Neuronal stem cell (in vitro differentiated cells): ENCODE results near the gene GATAD2A.

Experiments used
- DNase-seq: peaks from one replicate; pipeline ENCODE4 v3.0.0-alpha.2; 2013; ENCODE audit warnings: low spot score
- H2AFZ ChIP-seq: one replicate; pipeline ENCODE4 v1.6.1; 2013; ENCODE audit warnings: mild to moderate bottlenecking, low read length, inconsistent platforms
- H2AK5ac ChIP-seq: 2 replicates; pipeline ENCODE4 v1.6.1; 2013; ENCODE audit warnings: low read depth, mild to moderate bottlenecking, inconsistent platforms, low read length, moderate library complexity, mixed read lengths
- H2BK120ac ChIP-seq: 2 replicates; pipeline ENCODE4 v1.6.1; 2013; ENCODE audit warnings: low read depth, mild to moderate bottlenecking, inconsistent platforms, low read length, moderate library complexity, mixed read lengths
- H2BK12ac ChIP-seq: one replicate; pipeline ENCODE4 v1.6.1; 2013; ENCODE audit warnings: low read length, inconsistent platforms
- H2BK15ac ChIP-seq: 2 replicates; pipeline ENCODE4 v1.6.1; 2013; ENCODE audit warnings: mild to moderate bottlenecking, low read length, inconsistent platforms, mixed read lengths
- H2BK5ac ChIP-seq: one replicate; pipeline ENCODE4 v1.6.1; 2013; ENCODE audit warnings: inconsistent platforms, mild to moderate bottlenecking, low read length, moderate library complexity
- H3K14ac ChIP-seq: one replicate; pipeline ENCODE4 v1.6.1; 2013; ENCODE audit warnings: low read length, inconsistent platforms
- H3K18ac ChIP-seq: 2 replicates; pipeline ENCODE4 v1.6.1; 2013; ENCODE audit warnings: low read length, inconsistent platforms
- H3K23ac ChIP-seq: 2 replicates; pipeline ENCODE4 v1.6.1; 2013; ENCODE audit warnings: low read depth, mild to moderate bottlenecking, mixed read lengths, low read length, inconsistent platforms; ENCODE audit not compliant: poor library complexity
- H3K27ac ChIP-seq: replicated peaks from 3 replicates; pipeline ENCODE4 v1.5.1; 2013; ENCODE audit warnings: low read length, inconsistent platforms
- H3K27me3 ChIP-seq, 3 experiments: 2 replicates each; pipeline ENCODE4 v1.6.1; 2013; ENCODE audit warnings: low read length in 3 of 3, mild to moderate bottlenecking in 2 of 3, inconsistent platforms in 1 of 3, low read depth in 1 of 3, mixed read lengths in 1 of 3, moderate library complexity in 1 of 3; ENCODE audit not compliant: control insufficient read depth in 3 of 3, insufficient read depth in 3 of 3
- H3K36me3 ChIP-seq, 2 donors: replicated peaks in 1 of 2; 2 replicates each; pipeline ENCODE4 v1.6.1; 2013; ENCODE audit warnings: low read length in 2 of 2; ENCODE audit not compliant: control insufficient read depth in 2 of 2, insufficient read depth in 2 of 2
- H3K4ac ChIP-seq: 2 replicates; pipeline ENCODE4 v1.6.1; 2013; ENCODE audit warnings: inconsistent platforms, mild to moderate bottlenecking, low read length, moderate library complexity
- H3K4me1 ChIP-seq, 2 donors: 1 replicate in 1 of 2; 2 replicates in 1 of 2; pipeline ENCODE4 v1.6.1; 2013; ENCODE audit warnings: low read length in 2 of 2, low read depth in 1 of 2; ENCODE audit not compliant: control insufficient read depth in 2 of 2, insufficient read depth in 1 of 2
- H3K4me2 ChIP-seq: one replicate; pipeline ENCODE4 v1.6.1; 2013; ENCODE audit warnings: mild to moderate bottlenecking, low read length, inconsistent platforms; ENCODE audit not compliant: insufficient read depth, poor library complexity, severe bottlenecking
- H3K4me3 ChIP-seq, 2 donors: 2 replicates each; pipeline ENCODE4 v1.5.1; 2013; ENCODE audit warnings: low read length in 2 of 2, mild to moderate bottlenecking in 2 of 2, inconsistent platforms in 1 of 2, moderate library complexity in 1 of 2
- H3K79me1 ChIP-seq: one replicate; pipeline ENCODE4 v1.6.1; 2013; ENCODE audit warnings: low read depth, mild to moderate bottlenecking, inconsistent platforms, low read length, moderate library complexity
- H3K9ac ChIP-seq: one replicate; pipeline ENCODE4 v1.6.1; 2013; ENCODE audit warnings: mild to moderate bottlenecking, low read depth, low read length, inconsistent platforms; ENCODE audit not compliant: poor library complexity
- H3K9me3 ChIP-seq, 2 donors: replicated peaks in 1 of 2; 2 replicates each; pipeline versions ENCODE3 to v1.6.1; 2013; ENCODE audit warnings: low read length in 2 of 2, mild to moderate bottlenecking in 2 of 2, inconsistent platforms in 1 of 2, low read depth in 1 of 2, mixed read lengths in 1 of 2, moderate library complexity in 1 of 2; ENCODE audit not compliant: control insufficient read depth in 2 of 2, insufficient read depth in 1 of 2
- H4K8ac ChIP-seq: one replicate; pipeline ENCODE4 v1.6.1; 2013; ENCODE audit warnings: low read depth, mild to moderate bottlenecking, inconsistent platforms, low read length, moderate library complexity
- H4K91ac ChIP-seq: one replicate; pipeline ENCODE4 v1.6.1; 2013; ENCODE audit warnings: low read length, low read depth, mild to moderate bottlenecking, inconsistent platforms; ENCODE audit not compliant: poor library complexity
- WGBS, 2 donors: extraction: QIAGEN DNeasy Blood & Tissue Kit; methylation state at CpG; one replicate each; pipeline ENCODE4 v1.1.7; 2013; ENCODE audit warnings: missing lambda C conversion rate in 2 of 2, mixed read lengths in 1 of 2; ENCODE audit not compliant: insufficient read length in 2 of 2, insufficient replicate concordance in 1 of 2; ENCODE audit errors: extremely low coverage in 2 of 2; 5-methylcytosine and 5-hydroxymethylcytosine counted together

Gene GATAD2A

DNA sequence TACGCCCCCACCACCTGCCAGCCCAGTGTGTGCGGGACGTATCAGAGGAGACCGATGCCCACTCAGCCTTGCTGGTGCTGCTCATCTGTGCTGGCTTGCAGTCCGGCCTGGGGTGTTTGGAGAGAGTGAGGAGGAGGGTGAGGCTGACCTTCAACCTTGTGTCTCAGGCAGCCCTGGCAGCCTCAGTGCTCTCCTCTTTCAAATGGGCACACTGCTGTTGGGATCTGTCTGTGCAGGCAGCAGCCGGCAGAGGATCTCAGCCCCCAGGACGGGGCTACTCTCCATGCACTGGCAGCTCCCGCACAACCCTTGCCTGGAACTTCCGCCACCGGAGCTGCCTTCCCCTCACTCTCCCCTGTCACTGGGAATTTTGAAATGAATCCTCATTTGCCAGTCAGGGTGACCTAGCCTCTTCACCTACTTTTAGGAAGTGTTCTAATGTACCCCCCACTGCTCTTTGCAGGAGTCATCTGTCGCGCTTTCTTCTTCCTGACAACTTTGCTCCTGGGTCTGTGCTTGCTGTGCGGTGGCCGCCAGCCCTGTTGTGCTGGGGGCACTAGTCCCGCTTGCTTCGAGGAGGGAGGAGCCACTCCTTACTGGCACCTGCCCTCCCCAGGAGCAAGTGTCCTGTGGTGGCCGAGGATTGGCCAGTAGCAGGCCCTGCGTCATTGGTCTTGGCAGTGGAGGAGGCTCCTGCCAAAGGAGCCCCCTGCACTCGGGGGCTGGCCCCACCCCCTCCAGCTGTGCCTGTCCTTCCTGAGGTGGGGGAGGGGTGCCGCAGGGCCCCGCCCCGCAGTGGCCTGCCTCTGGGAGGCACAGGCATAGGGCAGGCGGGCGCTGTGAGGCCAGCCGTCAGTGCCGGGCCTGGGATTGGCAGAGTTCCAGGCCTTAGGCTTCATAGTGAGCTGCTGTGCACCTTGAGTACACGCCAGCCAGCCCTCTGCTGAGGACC is 56.5 kb downstream of the GATAD2A start:
- Histone ChIP-seq H3K23ac (peak overlapping the region; percentile 29), H4K91ac (no peak overlapping the region), H3K36me3 (peaks cover 19 to 39% of the 10 kb centered on the region in 2 donors), H4K8ac (no peak overlapping the region), H2AFZ (no peak overlapping the region), H3K4me3 (peak overlapping the region in 1 of 2 donors; percentile 11), H3K4ac (no peak overlapping the region), H3K27me3 (no peaks in the 10 kb centered on the region), H3K4me2 (peak overlapping the region; percentile 52), H2BK12ac (peak overlapping the region; percentile 10), H3K9ac (peak overlapping the region; percentile 79), H3K18ac (peak overlapping the region; percentile 90), H3K4me1 (peaks cover 54 to 55% of the 10 kb centered on the region in 2 donors), H3K79me1 (peaks cover 27% of the 10 kb centered on the region), H3K27ac (peak overlapping the region; percentile 60), H3K9me3 (peaks cover 11 to 18% of the 10 kb centered on the region in 2 donors), H2AK5ac (peak overlapping the region; percentile 50), H2BK5ac (peak overlapping the region; percentile 40), H2BK15ac (no peak overlapping the region), H3K14ac (peak overlapping the region; percentile 59), H2BK120ac (no peak overlapping the region)
- no CpG with 5 or more reads among the region's 27 CpGs for WGBS, 2 donors
- DNase-seq, result peak; percentile 54

DNA sequence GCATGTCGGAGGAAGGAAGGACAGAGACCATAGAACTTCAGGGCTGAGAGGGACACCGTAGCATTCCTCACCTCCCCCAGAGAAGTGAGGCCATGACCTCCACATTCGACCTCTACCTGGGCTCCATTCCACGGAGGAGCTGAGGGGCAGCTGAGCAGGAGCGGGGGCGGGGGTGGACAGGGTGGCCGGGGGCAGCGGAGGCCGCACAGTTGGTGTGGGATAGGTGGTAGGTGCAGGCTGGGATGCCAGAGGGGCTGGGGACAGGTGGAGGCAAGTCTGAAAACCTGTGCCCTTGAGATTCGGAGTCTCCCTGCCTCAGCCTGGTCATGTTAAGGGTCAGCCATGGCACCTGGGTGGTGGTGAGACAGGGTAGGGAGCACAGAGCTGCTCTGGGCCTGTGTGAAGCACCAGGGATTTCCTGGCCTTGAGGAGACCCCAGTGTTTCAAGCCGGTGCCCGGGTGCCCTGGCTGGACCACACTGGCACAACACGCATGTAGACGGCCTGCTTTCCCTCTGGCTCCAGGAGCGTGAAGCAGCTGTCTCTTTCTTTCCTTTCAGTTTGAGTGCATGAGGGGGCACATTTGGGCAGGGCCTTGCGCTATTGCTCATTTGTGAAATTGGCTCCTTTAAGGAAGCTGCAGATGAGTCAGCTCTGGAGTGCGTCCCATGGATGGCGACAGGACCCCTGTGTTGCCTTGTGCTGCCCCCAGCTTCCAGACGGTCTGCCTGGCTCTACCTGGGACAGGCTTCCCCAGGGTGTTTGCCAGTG is 58.1 kb downstream of the GATAD2A start:
- Histone ChIP-seq H3K79me1 (peaks cover 27% of the 10 kb centered on the region), H3K27ac (peak overlapping the region; percentile 73), H3K4me2 (no peak overlapping the region), H3K27me3 (no peaks in the 10 kb centered on the region), H3K4ac (peak overlapping the region; percentile 94), H3K9ac (peak overlapping the region; percentile 75), H2AK5ac (peak overlapping the region; percentile 98), H2BK5ac (peak overlapping the region; percentile 77), H2BK12ac (no peak overlapping the region), H2AFZ (no peak overlapping the region), H4K91ac (peak overlapping the region; percentile 18), H2BK120ac (peak overlapping the region; percentile 36), H3K4me1 (peaks cover 50 to 54% of the 10 kb centered on the region in 2 donors), H4K8ac (no peak overlapping the region), H3K4me3 (no peak overlapping the region), H2BK15ac (peak overlapping the region; percentile 79), H3K9me3 (peaks cover 17 to 33% of the 10 kb centered on the region in 2 donors), H3K18ac (peak overlapping the region; percentile 92), H3K14ac (peak overlapping the region; percentile 65), H3K23ac (peak overlapping the region; percentile 2), H3K36me3 (peaks cover 21 to 46% of the 10 kb centered on the region in 2 donors)
- no CpG with 5 or more reads among the region's 19 CpGs for WGBS, 2 donors
- DNase-seq, result no peak

DNA sequence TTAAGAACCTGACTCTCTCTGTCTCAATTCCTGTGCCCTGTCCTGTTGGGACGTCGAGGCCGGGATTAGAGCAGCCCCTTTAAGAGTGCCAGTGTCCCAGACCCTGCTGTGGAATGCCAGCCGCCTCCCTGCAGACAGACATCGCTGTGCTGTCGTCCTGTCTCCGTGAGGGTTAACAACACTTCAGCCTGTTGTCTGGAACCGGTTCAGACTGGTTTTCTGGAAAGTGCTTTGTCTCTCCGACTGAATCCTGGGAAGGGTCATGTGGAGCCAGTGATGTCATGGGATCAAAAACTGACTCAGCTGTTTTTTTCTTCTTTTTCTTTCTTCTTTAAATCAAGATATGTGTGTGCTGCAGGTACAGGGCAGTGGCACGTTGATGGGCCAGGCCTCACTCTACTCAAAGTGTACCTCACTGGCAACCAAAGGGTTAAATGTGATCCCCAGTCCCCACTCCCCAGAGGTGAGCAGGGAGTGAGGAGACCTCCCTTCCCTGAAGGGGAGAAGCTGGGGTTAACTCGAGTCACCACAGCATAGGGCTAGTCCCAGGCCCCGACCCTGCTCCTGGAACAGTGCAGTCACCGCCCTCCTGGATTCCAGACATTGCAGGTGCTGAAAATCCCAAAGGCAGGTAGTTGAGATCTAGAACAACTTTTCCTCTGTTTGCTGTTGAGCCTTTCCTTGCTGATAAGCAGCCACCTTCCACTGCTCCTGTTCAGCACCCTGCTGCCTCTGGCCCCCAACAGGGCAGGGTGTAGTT is 59.0 kb downstream of the GATAD2A start:
- no peak overlapping the region for H3K4me3 ChIP-seq
- H2BK12ac ChIP-seq, result no peak overlapping the region
- H3K9me3 ChIP-seq, result peaks cover 19 to 43% of the 10 kb centered on the region in 2 donors
- H3K4ac ChIP-seq, result peak overlapping the region; percentile 84
- H3K4me1 ChIP-seq, result peaks cover 50 to 54% of the 10 kb centered on the region in 2 donors
- H2BK15ac ChIP-seq, result peak overlapping the region; percentile 79
- peak overlapping the region; percentile 70 for H4K8ac ChIP-seq
- peaks cover 27% of the 10 kb centered on the region for H3K79me1 ChIP-seq
- peak overlapping the region; percentile 98 for H2AK5ac ChIP-seq
- H3K27me3 ChIP-seq, result no peaks in the 10 kb centered on the region
- no CpG with 5 or more reads among the region's 13 CpGs for WGBS, 2 donors
- peak overlapping the region; percentile 36 for H2BK120ac ChIP-seq
- peak; percentile 57 for DNase-seq
- peak overlapping the region; percentile 77 for H2BK5ac ChIP-seq
- no peak overlapping the region for H4K91ac ChIP-seq
- H3K18ac ChIP-seq, result peak overlapping the region; percentile 92
- H3K36me3 ChIP-seq, result peaks cover 23 to 52% of the 10 kb centered on the region in 2 donors
- H3K27ac ChIP-seq, result peak overlapping the region; percentile 73
- no peak overlapping the region for H3K14ac ChIP-seq
- H3K4me2 ChIP-seq, result no peak overlapping the region
- no peak overlapping the region for H3K23ac ChIP-seq
- H2AFZ ChIP-seq, result no peak overlapping the region
- peak overlapping the region; percentile 26 for H3K9ac ChIP-seq
